ENCODE measurements around the gene SEMA3E. TPM values are rescaled to one million over a fixed set of nuclear protein-coding genes. Genes with fewer than 3 reads are reported as not detected.

SEMA3E gene
- total RNA-seq, 3 donors from 2014 or later (not counting 1 experiment from before 2014, with no cell fraction given): not detected

GRCh38 chr7:83365746-83366145 lies 283.2 kb downstream of the SEMA3E start:
- Histone ChIP-seq H3K4me1 (ENCODE audit: control insufficient read depth, insufficient read depth, low read length) (no peaks in the 10 kb centered on the region), H3K9me3 (ENCODE audit: control insufficient read depth, insufficient read depth, low read length) (peaks cover 3% of the 10 kb centered on the region), H3K4me3 (ENCODE audit: low read length) (no peak overlapping the region), H3K27me3 (ENCODE audit: control insufficient read depth, insufficient read depth, low read length) (no peaks in the 10 kb centered on the region), H3K27ac (ENCODE audit: low read length) (no peak overlapping the region), H3K36me3 (ENCODE audit: control insufficient read depth, insufficient read depth, low read length) (no peaks in the 10 kb centered on the region)
- H3K36me3 Mint-ChIP-seq: no peaks in the 10 kb centered on the region
- intact Hi-C loops (cut with micrococcal nuclease): no loop called here
- TF ChIP-seq, protein P1, sequence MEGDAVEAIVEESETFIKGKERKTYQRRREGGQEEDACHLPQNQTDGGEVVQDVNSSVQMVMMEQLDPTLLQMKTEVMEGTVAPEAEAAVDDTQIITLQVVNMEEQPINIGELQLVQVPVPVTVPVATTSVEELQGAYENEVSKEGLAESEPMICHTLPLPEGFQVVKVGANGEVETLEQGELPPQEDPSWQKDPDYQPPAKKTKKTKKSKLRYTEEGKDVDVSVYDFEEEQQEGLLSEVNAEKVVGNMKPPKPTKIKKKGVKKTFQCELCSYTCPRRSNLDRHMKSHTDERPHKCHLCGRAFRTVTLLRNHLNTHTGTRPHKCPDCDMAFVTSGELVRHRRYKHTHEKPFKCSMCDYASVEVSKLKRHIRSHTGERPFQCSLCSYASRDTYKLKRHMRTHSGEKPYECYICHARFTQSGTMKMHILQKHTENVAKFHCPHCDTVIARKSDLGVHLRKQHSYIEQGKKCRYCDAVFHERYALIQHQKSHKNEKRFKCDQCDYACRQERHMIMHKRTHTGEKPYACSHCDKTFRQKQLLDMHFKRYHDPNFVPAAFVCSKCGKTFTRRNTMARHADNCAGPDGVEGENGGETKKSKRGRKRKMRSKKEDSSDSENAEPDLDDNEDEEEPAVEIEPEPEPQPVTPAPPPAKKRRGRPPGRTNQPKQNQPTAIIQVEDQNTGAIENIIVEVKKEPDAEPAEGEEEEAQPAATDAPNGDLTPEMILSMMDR (IDR thresholded peaks at IDR 0.05): no peak
- H3K4me1 Mint-ChIP-seq: no peaks in the 10 kb centered on the region
- ATAC-seq (no peak), DNase-seq (no peak)
- peaks cover 7 to 12% of the 10 kb centered on the region in 2 donors for H3K9me3 Mint-ChIP-seq
- H3K4me3 Mint-ChIP-seq: no peak overlapping the region
- H3K27me3 Mint-ChIP-seq (ENCODE audit: low read depth in 2 of 2): no peaks in the 10 kb centered on the region
- H3K27ac Mint-ChIP-seq: no peak overlapping the region

DNA sequence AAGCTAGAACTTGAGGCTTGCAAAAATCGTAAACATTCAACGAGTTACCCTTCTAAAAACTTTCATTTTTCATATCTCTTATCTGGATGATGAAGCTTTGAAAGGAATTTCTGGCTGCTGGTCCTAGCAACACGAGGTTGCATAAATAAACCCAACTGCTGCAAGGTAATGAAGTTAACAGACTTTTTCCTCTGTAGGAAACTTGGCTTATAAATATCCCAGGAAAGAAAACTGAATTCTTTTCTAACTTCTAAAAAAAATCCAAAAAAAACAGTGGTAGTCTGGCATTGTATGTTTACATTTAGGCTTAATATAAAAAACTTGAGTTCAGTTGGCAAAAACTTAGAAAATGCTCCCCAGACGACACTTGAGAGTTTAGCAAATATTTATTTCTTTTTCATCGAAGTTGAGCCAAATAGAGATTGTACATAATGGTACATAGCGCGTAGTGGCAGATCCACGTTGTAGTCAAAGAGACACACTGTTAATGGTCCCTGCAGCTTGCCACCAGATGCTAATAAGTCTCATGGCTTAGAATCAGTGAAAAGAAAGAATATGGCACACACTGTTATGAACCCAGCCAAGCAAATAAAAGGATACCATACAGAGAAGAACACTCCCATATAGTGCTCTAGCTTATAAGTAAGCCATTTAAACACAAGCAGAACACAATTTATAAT lies 285.9 kb downstream of the SEMA3E start:
- peaks cover 3% of the 10 kb centered on the region for H3K9me3 ChIP-seq (ENCODE audit: control insufficient read depth, insufficient read depth, low read length)
- TF ChIP-seq, protein P1 (IDR thresholded peaks at IDR 0.05): no peak

DNA sequence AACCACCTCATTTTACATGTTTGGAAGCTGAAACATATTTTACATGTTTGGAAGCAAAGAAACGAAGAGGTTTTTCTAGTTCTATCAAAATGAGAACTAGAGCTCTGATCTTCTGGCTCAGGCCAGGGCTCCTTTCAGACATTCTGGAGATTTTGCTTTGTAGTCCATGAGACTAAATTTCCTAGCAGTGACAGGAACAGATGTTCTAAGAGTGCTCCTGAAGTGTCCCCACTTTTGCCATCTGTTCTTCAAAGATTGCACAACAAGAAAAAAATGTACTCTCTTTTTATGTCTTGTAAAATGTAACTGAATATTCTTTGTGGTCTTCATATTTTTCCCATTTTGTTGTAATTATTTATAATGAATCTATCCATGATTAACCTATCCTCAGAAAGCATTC lies 289.8 kb downstream of the SEMA3E start:
- no peak overlapping the region for H3K27ac Mint-ChIP-seq
- Histone ChIP-seq H3K4me3 (ENCODE audit: low read length) (no peak overlapping the region), H3K36me3 (ENCODE audit: control insufficient read depth, insufficient read depth, low read length) (no peaks in the 10 kb centered on the region), H3K27ac (ENCODE audit: low read length) (no peak overlapping the region), H3K9me3 (ENCODE audit: control insufficient read depth, insufficient read depth, low read length) (no peaks in the 10 kb centered on the region), H3K27me3 (ENCODE audit: control insufficient read depth, insufficient read depth, low read length) (no peaks in the 10 kb centered on the region), H3K4me1 (ENCODE audit: control insufficient read depth, insufficient read depth, low read length) (no peaks in the 10 kb centered on the region)
- TF ChIP-seq, protein P1 (IDR thresholded peaks at IDR 0.05): no peak
- H3K4me1 Mint-ChIP-seq: no peaks in the 10 kb centered on the region
- intact Hi-C loops (cut with micrococcal nuclease): no loop called here
- 69% methylated on average over 1 of the region's 1 CpG for WGBS (ENCODE audit: insufficient coverage)
- DNase-seq: no peak
- peaks cover 8% of the 10 kb centered on the region for H3K36me3 Mint-ChIP-seq
- H3K9me3 Mint-ChIP-seq: peaks cover 13 to 22% of the 10 kb centered on the region in 2 donors
- H3K4me3 Mint-ChIP-seq: no peak overlapping the region
- H3K27me3 Mint-ChIP-seq (ENCODE audit: low read depth in 2 of 2): no peaks in the 10 kb centered on the region
- ATAC-seq: no peak

More for the DNA sequence above, 285.9 kb downstream of the SEMA3E start:
- no peaks in the 10 kb centered on the region for H3K4me1 ChIP-seq (ENCODE audit: control insufficient read depth, insufficient read depth, low read length)
- no peak overlapping the region for H3K4me3 ChIP-seq (ENCODE audit: low read length)
- no peaks in the 10 kb centered on the region for H3K27me3 Mint-ChIP-seq (ENCODE audit: low read depth in 2 of 2)
- H3K27me3 ChIP-seq (ENCODE audit: control insufficient read depth, insufficient read depth, low read length): no peaks in the 10 kb centered on the region
- intact Hi-C loops (cut with micrococcal nuclease): no loop called here
- DNase-seq: no peak
- H3K36me3 Mint-ChIP-seq: no peaks in the 10 kb centered on the region
- H3K9me3 Mint-ChIP-seq: peaks cover 8 to 15% of the 10 kb centered on the region in 2 donors
- 86% methylated on average over 6 of the region's 8 CpGs for WGBS (ENCODE audit: insufficient coverage)
- no peak overlapping the region for H3K27ac Mint-ChIP-seq
- no peak for ATAC-seq
- H3K27ac ChIP-seq (ENCODE audit: low read length): no peak overlapping the region
- H3K4me1 Mint-ChIP-seq: no peaks in the 10 kb centered on the region
- H3K36me3 ChIP-seq (ENCODE audit: control insufficient read depth, insufficient read depth, low read length): no peaks in the 10 kb centered on the region
- H3K4me3 Mint-ChIP-seq: no peak overlapping the region

DNA sequence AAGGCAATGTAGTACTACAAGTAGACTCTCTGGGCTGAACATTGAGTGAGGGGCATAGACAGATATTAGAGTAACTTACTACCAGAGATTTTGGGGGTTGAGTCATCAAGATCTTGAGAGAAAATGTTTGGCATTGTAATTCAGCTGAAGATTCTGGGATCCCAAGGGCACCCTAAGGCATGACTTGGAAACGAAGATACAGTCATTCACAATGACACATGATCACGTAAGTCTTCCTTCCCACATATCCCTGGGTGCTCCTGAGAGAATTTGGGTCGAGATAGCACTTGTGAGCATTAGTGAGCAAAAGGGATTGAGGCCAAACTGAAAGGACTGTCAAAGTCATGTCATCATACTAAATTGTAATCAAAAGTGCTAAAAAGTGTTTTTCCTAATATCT lies 293.8 kb downstream of the SEMA3E start:
- Mint-ChIP-seq H3K27me3 (ENCODE audit: low read depth in 2 of 2) (no peaks in the 10 kb centered on the region), H3K4me3 (no peak overlapping the region), H3K4me1 (no peaks in the 10 kb centered on the region), H3K9me3 (peaks cover 17 to 19% of the 10 kb centered on the region in 2 donors), H3K27ac (no peak overlapping the region), H3K36me3 (peaks cover 14% of the 10 kb centered on the region)
- H3K4me3 ChIP-seq (ENCODE audit: low read length): no peak overlapping the region
- no peak overlapping the region for H3K27ac ChIP-seq (ENCODE audit: low read length)
- no peaks in the 10 kb centered on the region for H3K36me3 ChIP-seq (ENCODE audit: control insufficient read depth, insufficient read depth, low read length)
- DNase-seq (no peak), ATAC-seq (no peak)
- intact Hi-C loops (cut with micrococcal nuclease): no loop called here
- TF ChIP-seq, protein P1 (IDR thresholded peaks at IDR 0.05): no peak
- no peaks in the 10 kb centered on the region for H3K27me3 ChIP-seq (ENCODE audit: control insufficient read depth, insufficient read depth, low read length)
- 100% methylated on average over 1 of the region's 3 CpGs for WGBS (ENCODE audit: insufficient coverage)
- H3K9me3 ChIP-seq (ENCODE audit: control insufficient read depth, insufficient read depth, low read length): no peaks in the 10 kb centered on the region
- H3K4me1 ChIP-seq (ENCODE audit: control insufficient read depth, insufficient read depth, low read length): no peaks in the 10 kb centered on the region

Measured in natural killer cell (primary cell).